Activated effector memory CD4-positive, alpha-beta T cell treated with anti-CD3 and anti-CD28 coated beads, Interleukin-2, amount 50 U/mL, for 16 hours (primary cell): ENCODE results near the gene CHMP3.
A peak's percentile ranks its signal among the peaks of the same experiment; 100 is the strongest.
"Not testable (repeated sequence)": the region's sequence is repeated elsewhere in the genome, so short reads cannot be mapped to it uniquely, and the experiment has no call there.

Experiments used
- DNase-seq: peaks from one replicate; pipeline ENCODE4 v3.0.0-alpha.2; 2020

The CHMP3 gene

DNA sequence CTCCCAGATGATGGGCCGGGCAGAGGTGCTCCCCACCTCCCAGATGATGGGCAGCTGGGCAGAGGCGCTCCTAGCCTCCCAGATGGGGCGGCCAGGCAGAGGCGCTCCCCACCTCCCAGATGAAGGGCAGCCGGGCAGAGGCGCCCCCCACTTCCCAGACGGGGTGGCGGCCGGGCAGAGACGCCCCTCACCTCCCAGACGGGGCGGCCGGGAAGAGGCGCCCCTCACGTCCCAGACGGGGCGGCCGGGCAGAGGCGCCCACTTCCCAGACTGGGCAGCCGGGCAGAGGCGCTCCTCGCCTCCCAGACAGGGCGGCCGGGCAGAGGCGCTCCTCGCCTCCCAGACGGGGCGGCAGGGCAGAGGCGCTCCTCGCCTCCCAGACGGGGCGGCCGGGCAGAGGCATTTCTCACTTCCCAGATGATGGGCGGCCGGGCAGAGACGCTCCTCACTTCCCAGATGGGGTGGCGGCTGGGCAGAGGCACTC lies 14.3 kb downstream of the CHMP3 start:
- DNase-seq, result not testable (repeated sequence)

DNA sequence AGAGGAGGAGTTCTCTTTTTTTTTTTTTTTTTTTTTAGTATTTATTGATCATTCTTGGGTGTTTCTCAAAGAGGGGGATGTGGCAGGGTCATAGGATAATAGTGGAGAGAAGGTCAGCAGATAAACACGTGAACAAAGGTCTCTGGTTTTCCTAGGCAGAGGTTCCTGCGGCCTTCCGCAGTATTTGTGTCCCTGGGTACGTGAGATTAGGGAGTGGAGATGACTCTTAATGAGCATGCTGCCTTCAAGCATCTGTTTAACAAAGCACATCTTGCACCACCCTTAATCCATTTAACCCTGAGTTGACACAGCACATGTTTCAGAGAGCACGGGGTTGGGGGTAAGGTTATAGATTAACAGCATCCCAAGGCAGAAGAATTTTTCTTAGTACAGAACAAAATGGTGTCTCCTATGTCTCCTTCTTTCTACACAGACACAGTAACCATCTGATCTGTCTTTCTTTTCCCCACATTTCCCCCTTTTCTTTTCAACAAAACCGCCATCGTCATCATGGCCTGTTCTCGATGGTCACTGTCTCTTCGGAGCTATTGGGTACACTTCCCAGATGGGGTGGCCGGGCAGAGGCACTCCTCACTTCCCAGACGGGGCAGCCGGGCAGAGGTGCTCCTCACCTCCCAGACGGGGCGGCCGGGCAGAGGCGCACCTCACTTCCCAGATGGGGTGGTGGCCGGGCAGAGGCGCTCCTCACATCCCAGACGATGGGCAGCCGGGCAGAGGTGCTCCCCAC lies 14.9 kb downstream of the CHMP3 start:
- DNase-seq, result not testable (repeated sequence)

DNA sequence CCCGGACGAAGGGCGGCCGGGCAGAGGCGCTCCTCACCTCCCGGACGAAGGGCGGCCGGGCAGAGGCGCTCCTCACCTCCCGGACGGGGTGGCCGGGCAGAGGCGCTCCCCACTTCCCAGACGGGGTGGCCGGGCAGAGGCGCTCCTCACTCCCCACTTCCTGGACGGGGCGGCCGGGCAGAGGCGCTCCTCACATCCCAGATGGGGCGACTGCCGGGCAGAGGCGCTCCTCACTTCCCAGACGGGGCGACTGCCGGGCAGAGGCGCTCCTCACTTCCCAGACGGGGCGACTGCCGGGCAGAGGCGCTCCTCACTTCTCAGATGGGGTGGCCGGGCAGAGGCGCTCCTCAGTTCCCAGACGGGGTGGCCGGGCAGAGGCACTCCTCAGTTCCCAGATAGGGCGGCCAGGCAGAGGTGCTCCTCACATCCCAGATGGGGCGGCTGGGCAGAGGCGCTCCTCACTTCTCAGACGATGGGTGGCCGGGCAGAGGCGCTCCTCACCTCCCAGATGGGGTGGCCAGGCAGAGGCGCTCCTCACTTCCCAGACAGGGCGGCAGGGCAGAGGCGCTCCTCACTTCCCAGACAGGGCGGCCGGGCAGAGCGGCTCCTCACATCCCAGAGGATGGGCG lies 17.8 kb downstream of the CHMP3 start:
- DNase-seq, result not testable (repeated sequence)

DNA sequence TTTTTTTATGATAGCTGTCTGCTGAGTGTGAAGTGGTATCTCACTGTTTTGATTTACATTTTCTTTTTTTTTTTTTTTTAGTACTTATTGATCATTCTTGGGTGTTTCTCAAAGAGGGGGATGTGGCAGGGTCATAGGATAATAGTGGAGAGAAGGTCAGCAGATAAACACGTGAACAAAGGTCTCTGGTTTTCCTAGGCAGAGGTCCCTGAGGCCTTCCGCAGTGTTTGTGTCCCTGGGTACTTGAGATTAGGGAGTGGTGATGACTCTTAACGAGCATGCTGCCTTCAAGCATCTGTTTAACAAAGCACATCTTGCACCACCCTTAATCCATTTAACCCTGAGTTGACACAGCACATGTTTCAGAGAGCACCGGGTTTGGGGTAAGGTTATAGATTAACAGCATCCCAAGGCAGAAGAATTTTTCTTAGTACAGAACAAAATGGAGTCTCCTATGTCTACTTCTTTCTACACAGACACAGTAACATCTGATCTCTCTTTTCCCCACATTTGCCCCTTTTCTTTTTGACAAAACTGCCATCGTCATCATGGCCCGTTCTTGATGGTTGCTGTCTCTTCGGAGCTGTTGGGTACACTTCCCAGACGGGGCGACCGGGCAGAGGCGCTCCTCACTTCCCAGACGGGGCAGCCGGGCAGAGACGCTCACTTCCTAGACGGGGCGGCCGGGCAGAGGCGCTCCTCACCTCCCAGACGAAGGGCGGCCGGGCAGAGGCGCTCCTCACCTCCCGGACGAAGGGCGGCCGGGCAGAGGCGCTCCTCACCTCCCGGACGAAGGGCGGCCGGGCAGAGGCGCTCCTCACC lies 18.8 kb downstream of the CHMP3 start:
- DNase-seq, result not testable (repeated sequence)

DNA sequence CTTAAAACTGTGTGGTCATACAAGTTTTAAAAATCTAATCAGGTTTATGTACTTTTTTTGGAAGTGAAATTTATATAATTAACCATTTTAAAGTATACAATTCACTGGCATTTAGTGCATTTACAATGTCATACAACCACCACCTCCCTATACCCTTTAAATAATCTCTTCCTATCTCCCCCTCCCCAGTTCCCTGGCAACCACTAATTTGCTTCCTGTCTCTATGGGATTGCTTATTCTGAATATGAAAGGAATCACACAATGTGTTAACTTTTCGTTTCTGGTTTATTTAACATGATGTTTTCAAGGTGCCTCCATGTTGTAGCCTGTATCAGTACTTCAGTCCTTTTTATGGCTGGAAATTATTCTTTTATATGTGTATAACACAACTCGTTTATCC lies 19.4 kb downstream of the CHMP3 start:
- DNase-seq, result no peak

DNA sequence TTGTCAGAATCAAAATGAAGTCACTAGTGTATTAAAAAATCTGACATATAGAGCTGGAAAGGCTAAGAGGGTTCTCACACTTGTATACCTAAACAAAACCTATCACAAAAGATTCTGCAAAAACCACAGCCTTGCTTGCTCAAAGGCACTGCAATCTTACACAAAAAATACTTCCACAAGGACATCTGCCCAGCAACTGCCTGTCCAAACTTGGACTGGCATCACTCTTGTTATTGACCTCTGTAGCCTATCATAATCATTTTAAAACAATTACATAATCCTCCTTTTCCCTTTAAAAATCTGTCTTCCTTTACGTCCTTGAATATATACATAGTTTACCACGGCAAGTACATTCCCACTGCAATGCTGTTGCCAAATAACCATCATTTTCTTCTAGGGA lies 19.9 kb downstream of the CHMP3 start:
- no peak for DNase-seq

DNA sequence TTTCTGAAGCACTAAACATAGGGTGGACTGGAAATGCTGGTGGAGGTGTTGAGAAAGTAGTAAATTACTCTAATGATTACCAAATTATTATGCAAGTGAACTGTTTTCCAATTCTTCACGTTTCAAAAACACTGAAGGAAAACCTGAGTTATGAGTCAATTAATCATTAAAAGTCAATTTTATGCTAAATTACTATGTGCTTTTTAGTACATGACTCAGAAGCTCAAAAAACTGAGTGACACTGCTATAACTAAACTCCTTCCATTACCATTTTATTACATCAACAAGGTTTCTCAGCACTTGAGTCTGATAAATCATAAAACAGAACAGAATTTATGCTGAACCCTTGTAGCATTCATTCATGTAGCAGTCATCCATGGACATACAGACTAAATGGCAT lies 20.4 kb downstream of the CHMP3 start:
- no peak for DNase-seq

DNA sequence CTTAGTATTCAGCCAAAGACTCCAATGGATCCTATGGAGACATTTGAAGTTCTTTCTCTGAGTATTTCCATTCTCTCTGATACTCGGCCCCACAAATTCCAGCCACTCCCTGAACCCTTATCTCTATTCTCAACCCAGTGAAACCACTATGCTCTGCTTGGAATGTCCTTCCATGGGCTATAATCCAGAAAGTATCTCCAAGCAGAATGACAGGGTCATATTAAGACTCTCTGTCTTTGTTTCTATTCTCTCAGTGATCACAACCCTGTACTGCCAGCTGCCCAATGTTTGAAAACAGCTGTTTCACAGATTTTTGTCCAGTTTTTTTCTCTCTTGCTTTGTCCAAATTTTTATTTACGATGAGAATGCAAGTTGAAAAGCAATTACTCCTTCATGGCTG lies 21.9 kb downstream of the CHMP3 start:
- no peak for DNase-seq

DNA sequence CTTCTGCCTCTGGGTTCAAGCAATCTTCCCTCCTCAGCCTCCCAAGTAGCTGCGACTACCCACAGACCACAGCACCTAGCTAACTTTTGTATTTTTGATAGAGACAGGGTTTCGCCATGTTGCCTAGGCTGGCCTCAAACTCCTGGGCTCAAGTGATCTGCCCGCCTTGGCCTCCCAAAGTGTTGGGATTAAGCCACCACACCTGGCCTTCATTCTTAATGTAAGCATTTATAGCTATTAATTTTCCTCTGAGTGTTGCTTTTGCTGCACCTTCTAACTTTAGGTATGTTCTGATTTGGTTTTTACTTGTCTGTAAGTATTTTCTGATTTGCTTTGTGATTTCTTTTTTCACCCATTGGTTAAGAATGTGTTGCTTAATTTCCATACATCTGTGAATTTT lies 29.7 kb downstream of the CHMP3 start:
- no peak for DNase-seq

DNA sequence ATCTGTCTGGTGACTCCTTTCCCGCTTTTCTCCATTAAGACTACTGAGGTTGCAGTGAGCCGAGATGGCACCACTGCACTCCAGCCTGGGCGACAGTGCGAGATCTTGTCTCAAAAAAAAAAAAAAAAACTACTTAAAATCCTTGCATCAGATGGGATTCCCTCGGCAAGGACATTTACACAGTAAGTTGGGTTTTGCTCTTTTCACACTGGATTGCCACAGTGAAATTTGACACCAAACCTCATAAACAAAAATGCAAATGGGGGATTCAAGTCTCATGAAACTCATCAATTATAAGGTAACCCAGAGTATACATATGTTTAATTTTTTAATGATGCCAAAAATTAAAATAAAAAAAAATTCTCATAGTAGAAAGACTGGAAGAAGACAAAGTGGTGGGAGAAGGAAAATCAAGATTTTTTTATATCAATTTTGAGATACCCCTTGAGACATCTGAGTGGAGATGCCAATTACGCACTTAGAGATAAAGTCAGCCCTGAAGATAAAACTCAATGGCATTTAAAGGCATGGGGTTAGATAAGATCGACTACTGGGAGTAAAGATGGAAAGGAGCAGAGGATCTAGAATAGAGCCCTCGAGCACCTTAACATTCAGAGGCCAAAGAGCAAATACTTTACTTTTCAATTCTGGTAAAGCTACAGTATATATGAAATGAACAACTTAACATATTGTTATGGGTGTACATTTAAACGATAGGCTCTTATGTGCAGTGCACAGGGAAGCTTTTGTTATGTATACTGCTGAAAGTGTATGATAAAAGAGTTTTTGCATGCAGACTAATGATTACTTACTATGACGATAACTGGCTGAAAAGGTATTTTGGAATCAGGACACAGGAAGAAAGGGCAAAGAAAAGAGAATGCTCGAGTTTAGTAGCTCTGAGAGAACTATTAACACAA lies 37.6 kb downstream of the CHMP3 start:
- DNase-seq, result no peak

DNA sequence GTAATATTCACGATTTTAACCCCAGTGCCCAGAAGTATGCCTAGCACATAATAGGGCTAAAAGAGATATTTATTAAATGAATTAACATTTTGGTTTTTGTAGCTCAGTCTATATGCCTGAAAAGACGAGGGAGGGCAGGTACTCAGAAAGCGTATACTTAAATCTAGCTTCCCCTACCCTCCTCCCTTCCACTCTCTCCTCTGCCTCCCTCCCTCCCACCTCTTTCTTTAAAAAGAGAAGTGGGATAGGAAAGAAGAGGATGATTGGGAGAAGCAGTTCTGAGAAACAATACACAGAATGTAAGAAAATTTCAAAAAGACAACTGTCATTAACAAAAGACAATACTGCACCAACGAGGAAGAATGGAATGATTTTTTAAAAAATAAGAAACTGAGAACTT lies 39.8 kb downstream of the CHMP3 start:
- no peak for DNase-seq

DNA sequence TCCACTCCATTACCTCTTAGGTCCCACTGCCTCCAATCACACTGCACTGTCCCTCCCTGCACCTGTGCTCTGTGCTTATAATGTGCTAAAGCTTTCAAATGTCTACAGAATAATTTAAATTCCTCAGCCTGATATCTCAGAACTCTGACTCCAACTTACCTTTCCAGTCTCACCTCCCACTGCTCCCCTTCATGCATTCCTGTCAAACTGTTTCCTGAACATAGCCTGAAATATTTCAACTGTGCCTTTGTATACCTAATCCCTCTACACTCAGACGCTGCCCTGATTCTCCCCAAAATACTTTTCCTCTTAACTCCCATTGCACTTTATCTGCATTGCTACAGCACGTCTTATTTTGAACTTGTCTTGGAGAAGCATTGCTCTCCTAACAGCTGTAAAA lies 40.5 kb downstream of the CHMP3 start:
- DNase-seq, result no peak

DNA sequence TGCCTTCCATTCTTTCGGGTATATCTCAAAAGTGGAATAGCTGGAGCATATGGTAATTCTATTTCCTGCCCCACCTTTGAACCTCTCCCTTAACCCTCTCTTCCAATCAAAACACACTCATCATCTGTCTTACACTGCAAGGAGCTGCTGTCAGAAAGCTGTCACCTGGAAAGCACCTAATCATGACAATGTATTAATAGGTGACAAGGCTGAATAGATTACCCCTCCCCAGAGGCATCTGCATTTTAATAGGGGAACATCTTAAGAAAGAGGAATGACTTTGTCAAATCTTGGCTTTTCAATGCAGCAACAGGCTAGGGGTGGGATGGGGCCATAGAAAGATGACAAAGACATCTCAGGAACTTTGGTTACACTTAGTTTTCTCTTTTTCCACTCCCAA lies 41.3 kb downstream of the CHMP3 start:
- DNase-seq, result no peak

DNA sequence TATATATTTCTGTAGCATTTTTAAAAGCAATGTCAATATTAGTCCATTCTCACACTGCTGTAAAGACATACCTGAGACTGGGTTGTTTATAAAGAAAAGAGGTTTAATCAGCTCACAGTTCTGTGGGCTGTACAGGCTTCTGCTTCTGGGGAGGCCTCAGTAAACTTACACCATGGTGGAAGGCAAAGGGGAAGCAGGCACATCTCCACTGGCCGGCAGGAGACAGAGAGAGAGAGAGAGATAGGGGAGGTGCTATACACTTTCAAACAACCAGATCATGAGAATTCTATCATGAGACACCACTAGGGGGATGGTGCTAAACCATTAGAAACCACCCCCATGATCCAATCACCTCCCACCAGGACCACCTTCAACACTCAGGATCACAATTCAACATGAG lies 43.1 kb downstream of the CHMP3 start:
- DNase-seq, result no peak

DNA sequence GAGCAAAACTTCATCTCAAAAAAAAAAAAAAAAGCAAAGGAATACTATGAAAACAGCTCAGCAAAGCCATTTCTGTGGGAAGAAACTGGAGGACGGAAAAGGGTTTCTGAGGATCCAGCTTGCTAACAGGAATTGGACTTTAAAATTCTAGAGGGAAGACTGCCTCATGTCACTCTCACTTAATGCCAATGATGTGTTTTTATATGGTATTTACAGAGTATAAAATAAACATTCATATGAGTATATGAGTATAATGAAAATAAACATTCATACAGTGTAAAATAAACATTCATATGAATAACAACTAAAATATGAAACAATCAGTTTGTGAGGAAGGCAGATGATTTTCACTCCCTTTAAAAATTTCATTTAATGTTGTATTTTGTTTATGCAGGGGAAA lies 43.9 kb downstream of the CHMP3 start:
- no peak for DNase-seq

DNA sequence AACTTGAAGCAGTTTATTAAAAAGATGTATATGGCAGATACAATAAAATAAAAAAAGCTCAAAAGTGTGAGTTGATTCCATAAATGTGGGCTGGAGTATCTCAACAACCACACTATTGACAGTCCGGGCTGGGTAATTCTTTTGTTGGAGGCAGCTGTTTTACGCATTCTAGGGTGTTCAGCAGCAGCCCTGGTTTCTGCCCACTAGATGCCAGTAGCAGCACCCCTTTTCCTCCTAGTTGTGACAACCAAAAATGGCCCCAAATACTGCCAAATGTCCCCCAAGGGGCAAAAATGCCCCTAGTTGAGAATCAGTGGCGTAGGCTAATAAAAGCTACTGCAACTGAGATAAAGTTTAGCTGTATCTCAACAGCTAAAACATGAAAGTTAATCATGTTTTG lies 44.8 kb downstream of the CHMP3 start:
- peak; percentile 67 for DNase-seq

DNA sequence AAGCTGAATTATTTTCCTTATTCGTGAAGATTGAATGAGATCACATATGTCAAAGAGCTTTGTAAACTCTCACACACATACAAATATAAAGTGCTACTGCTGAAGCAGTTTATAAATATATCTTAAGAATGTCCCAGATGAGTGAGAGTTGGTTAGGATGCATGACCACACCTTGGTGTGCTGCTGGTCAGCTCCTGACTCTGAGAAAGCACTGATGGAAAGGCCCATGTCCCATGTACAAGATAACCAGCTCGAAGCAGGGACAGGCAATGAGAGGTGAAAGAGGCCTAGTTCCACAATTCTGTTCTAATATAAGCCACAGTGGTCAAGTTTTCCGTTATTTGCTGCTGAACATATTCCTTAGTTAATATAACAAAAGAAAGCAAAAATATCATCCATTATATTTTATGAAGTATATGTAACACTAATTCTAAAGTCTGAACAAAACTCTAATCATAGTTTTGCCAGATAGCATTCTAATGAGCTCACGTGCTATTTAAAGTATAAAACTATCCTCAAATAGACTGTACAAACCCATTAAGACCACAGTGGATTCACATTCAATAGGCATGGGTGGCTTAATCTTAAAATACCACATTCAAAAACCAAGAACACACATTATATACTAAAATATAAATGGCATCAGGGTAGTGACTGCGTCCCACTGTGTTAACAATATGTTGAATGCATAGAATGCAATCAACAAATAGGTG lies 49.1 kb downstream of the CHMP3 start:
- DNase-seq, result no peak

DNA sequence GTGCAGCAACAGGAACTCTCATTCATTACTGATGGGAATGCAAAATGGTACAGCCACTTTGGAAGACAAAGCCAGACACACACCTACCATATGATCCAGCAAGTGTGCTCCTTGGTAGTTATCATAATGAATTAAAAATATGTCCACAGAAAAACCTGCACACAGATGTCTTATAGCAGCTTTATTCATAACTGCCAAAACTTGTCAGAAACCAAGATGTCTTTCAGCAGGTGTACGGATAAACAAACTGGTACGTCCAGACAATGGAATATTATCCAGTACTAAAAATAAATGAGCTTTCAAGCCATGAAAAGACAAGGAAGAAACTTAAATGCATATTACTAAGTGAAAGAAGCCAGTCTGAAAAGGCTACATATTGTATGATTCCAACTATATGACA lies 50.4 kb downstream of the CHMP3 start:
- DNase-seq, result no peak

DNA sequence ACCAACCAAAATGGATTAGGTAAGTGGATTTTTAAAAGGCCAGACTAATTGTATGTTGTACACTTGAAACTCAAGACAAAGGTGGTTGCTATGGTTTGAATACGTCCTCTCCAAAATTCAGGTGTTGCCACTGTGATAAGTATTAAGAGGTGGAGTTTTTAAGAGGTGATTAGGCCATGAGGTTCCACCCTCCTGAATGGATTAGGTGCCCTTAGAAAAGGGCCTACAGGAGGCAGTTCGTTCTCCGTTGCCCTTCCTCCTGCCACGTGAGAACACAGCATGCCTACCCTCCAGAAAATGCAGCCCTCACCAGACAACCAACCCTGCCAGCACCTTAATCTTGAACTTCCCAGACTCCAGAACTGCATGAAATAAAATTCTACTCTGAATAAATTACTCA lies 51.2 kb downstream of the CHMP3 start:
- DNase-seq, result no peak

DNA sequence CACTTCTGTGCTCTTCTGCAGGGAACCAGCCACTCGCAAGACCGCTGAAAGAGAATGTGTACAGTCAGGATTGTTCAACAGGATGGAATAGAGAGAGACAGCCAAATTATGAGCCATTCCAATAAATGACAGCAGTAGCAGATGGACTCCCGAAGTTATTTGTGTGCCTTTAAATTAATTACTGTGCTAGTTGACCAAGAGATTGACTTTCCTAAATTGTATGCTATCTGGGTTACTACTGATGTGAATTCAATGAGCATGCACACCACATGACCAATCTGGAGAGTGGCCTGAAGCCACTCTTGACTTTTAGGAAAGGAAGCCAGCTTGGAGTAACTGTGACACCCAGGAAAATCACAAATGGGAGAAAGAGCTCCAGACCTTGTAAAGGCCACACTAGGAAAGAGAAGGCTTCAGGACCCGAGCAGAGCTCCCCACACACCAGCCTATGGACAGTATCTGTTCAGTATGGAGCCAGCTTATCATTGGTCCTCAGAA lies 52.8 kb downstream of the CHMP3 start:
- no peak for DNase-seq

DNA sequence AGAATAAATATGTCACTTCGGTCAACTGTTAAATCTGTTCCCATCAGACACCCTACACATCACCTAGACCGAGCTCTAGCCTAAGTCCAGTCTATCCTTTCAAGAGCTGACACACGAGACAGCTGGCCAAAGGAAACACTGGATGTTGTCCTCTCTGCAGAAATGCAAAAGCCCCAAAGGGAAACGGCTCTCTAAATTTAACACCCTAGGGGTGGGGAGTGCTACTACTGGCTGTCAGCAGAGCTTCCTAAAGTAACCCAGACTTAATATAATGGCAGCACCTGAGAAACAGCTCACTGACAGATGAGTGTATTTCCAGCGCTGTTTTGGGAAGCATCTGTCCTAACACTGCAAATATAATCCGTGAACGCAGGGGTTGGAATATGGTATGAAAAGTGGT lies 55.6 kb downstream of the CHMP3 start:
- no peak for DNase-seq
